ENCODE measurements around the gene ATP2B2.

ATP2B2 gene

GRCh38 chr3:10494180-10494579 lies 11.2 kb downstream of the ATP2B2 start:
- Histone ChIP-seq H3K14ac (ENCODE audit: low read length in 2 of 2) (no peak overlapping the region), H2BK120ac (ENCODE audit: low read depth, low read length) (no peak overlapping the region), H3K36me3 (ENCODE audit: control insufficient read depth in 1 of 2, insufficient read depth in 2 of 2, low read depth in 1 of 2, low read length in 2 of 2) (no peaks in the 10 kb centered on the region), H3K4me3 (ENCODE audit: insufficient read depth in 1 of 2, low read depth in 1 of 2, low read length in 2 of 2) (no peak overlapping the region), H3K4ac (ENCODE audit: low read depth in 1 of 2, low read length in 2 of 2) (no peak overlapping the region), H3K27me3 (ENCODE audit: control insufficient read depth in 1 of 2, insufficient read depth in 1 of 2, low read length in 2 of 2) (peaks cover 31 to 55% of the 10 kb centered on the region in 2 experiments), H3K79me1 (replicated peaks; ENCODE audit: low read length, poor library complexity, severe bottlenecking) (no peaks in the 10 kb centered on the region), H3K4me2 (ENCODE audit: low read length, poor library complexity, severe bottlenecking) (no peak overlapping the region), H3K9me3 (ENCODE audit: control insufficient read depth, low read length) (no peaks in the 10 kb centered on the region), H3K4me1 (ENCODE audit: control insufficient read depth, insufficient read depth, low read depth, low read length) (peaks cover 3% of the 10 kb centered on the region), H3K9ac (ENCODE audit: low read length) (no peak overlapping the region), H4K8ac (ENCODE audit: low read length) (no peak overlapping the region), H2AK5ac (ENCODE audit: low read length, severe bottlenecking) (no peak overlapping the region), H2BK12ac (ENCODE audit: low read length in 2 of 2) (no peak overlapping the region), H3K18ac (ENCODE audit: low read depth in 1 of 2, low read length in 2 of 2) (no peak overlapping the region), H4K91ac (ENCODE audit: low read length) (no peak overlapping the region), H2BK5ac (ENCODE audit: low read depth, low read length, poor library complexity, severe bottlenecking) (no peak overlapping the region), H2AFZ (ENCODE audit: low read depth, low read length) (no peak overlapping the region), H3K27ac (ENCODE audit: low read length, poor library complexity, severe bottlenecking) (no peak overlapping the region), H2BK15ac (ENCODE audit: low read depth, poor library complexity, severe bottlenecking) (no peak overlapping the region), H3K23ac (ENCODE audit: low read length in 2 of 2) (no peak overlapping the region)
- WGBS = 7% methylated on average over 3 of the region's 3 CpGs
- no peak for DNase-seq

GRCh38 chr3:10493202-10493589 lies 12.2 kb downstream of the ATP2B2 start:
- Histone ChIP-seq H2BK12ac (ENCODE audit: low read length in 2 of 2) (no peak overlapping the region), H3K27ac (ENCODE audit: low read length, poor library complexity, severe bottlenecking) (no peak overlapping the region), H2BK5ac (ENCODE audit: low read depth, low read length, poor library complexity, severe bottlenecking) (no peak overlapping the region), H3K79me1 (replicated peaks; ENCODE audit: low read length, poor library complexity, severe bottlenecking) (no peaks in the 10 kb centered on the region), H3K36me3 (ENCODE audit: control insufficient read depth in 1 of 2, insufficient read depth in 2 of 2, low read depth in 1 of 2, low read length in 2 of 2) (no peaks in the 10 kb centered on the region), H3K27me3 (ENCODE audit: control insufficient read depth in 1 of 2, insufficient read depth in 1 of 2, low read length in 2 of 2) (peaks cover 37 to 55% of the 10 kb centered on the region in 2 experiments), H3K18ac (ENCODE audit: low read depth in 1 of 2, low read length in 2 of 2) (no peak overlapping the region), H3K23ac (ENCODE audit: low read length in 2 of 2) (no peak overlapping the region), H4K91ac (ENCODE audit: low read length) (no peak overlapping the region), H2BK15ac (ENCODE audit: low read depth, poor library complexity, severe bottlenecking) (no peak overlapping the region), H3K9ac (ENCODE audit: low read length) (no peak overlapping the region), H3K4me3 (ENCODE audit: insufficient read depth in 1 of 2, low read depth in 1 of 2, low read length in 2 of 2) (no peak overlapping the region), H4K8ac (ENCODE audit: low read length) (no peak overlapping the region), H3K4ac (ENCODE audit: low read depth in 1 of 2, low read length in 2 of 2) (no peak overlapping the region), H3K4me2 (ENCODE audit: low read length, poor library complexity, severe bottlenecking) (no peak overlapping the region), H3K14ac (ENCODE audit: low read length in 2 of 2) (no peak overlapping the region), H2AK5ac (ENCODE audit: low read length, severe bottlenecking) (no peak overlapping the region), H3K9me3 (ENCODE audit: control insufficient read depth, low read length) (no peaks in the 10 kb centered on the region), H2AFZ (ENCODE audit: low read depth, low read length) (no peak overlapping the region), H3K4me1 (ENCODE audit: control insufficient read depth, insufficient read depth, low read depth, low read length) (peaks cover 3% of the 10 kb centered on the region), H2BK120ac (ENCODE audit: low read depth, low read length) (no peak overlapping the region)
- no peak for DNase-seq
- 57% methylated on average over 3 of the region's 4 CpGs for WGBS

- DNase-seq = no peak
- no peak overlapping the region for H3K4me3 ChIP-seq (ENCODE audit: insufficient read depth in 1 of 2, low read depth in 1 of 2, low read length in 2 of 2)
- no peak overlapping the region for H3K4ac ChIP-seq (ENCODE audit: low read depth in 1 of 2, low read length in 2 of 2)
- H2BK15ac ChIP-seq (ENCODE audit: low read depth, poor library complexity, severe bottlenecking) = no peak overlapping the region
- no peak overlapping the region for H3K4me2 ChIP-seq (ENCODE audit: low read length, poor library complexity, severe bottlenecking)
- H3K4me1 ChIP-seq (ENCODE audit: control insufficient read depth, insufficient read depth, low read depth, low read length) = peaks cover 3% of the 10 kb centered on the region
- WGBS = 88% methylated on average over 11 of the region's 12 CpGs
- H3K23ac ChIP-seq (ENCODE audit: low read length in 2 of 2) = no peak overlapping the region
- no peaks in the 10 kb centered on the region for H3K36me3 ChIP-seq (ENCODE audit: control insufficient read depth in 1 of 2, insufficient read depth in 2 of 2, low read depth in 1 of 2, low read length in 2 of 2)
- no peak overlapping the region for H3K18ac ChIP-seq (ENCODE audit: low read depth in 1 of 2, low read length in 2 of 2)
- no peak overlapping the region for H4K91ac ChIP-seq (ENCODE audit: low read length)
- no peak overlapping the region for H2AFZ ChIP-seq (ENCODE audit: low read depth, low read length)
- no peak overlapping the region for H4K8ac ChIP-seq (ENCODE audit: low read length)
- no peak overlapping the region for H2AK5ac ChIP-seq (ENCODE audit: low read length, severe bottlenecking)
- no peaks in the 10 kb centered on the region for H3K79me1 ChIP-seq (replicated peaks; ENCODE audit: low read length, poor library complexity, severe bottlenecking)
- peaks cover 37 to 58% of the 10 kb centered on the region in 2 experiments for H3K27me3 ChIP-seq (ENCODE audit: control insufficient read depth in 1 of 2, insufficient read depth in 1 of 2, low read length in 2 of 2)
- no peak overlapping the region for H3K27ac ChIP-seq (ENCODE audit: low read length, poor library complexity, severe bottlenecking)
- no peak overlapping the region for H3K14ac ChIP-seq (ENCODE audit: low read length in 2 of 2)
- no peak overlapping the region for H3K9ac ChIP-seq (ENCODE audit: low read length)
- no peak overlapping the region for H2BK5ac ChIP-seq (ENCODE audit: low read depth, low read length, poor library complexity, severe bottlenecking)
- no peaks in the 10 kb centered on the region for H3K9me3 ChIP-seq (ENCODE audit: control insufficient read depth, low read length)
- H2BK12ac ChIP-seq (ENCODE audit: low read length in 2 of 2) = no peak overlapping the region
- H2BK120ac ChIP-seq (ENCODE audit: low read depth, low read length) = no peak overlapping the region
Measured at GRCh38 chr3:10492364-10493201, 12.8 kb downstream of the ATP2B2 start.

- WGBS = 87% methylated on average over 9 of the region's 10 CpGs
- no peak overlapping the region for H4K8ac ChIP-seq (ENCODE audit: low read length)
- no peak overlapping the region for H3K9ac ChIP-seq (ENCODE audit: low read length)
Measured at GRCh38 chr3:10489746-10490483, 15.5 kb downstream of the ATP2B2 start.

More at GRCh38 chr3:10489746-10490483, 15.5 kb downstream of the ATP2B2 start:
- Histone ChIP-seq H2AK5ac (ENCODE audit: low read length, severe bottlenecking) (no peak overlapping the region), H2BK15ac (ENCODE audit: low read depth, poor library complexity, severe bottlenecking) (no peak overlapping the region), H3K9me3 (ENCODE audit: control insufficient read depth, low read length) (no peaks in the 10 kb centered on the region), H3K4me3 (ENCODE audit: insufficient read depth in 1 of 2, low read depth in 1 of 2, low read length in 2 of 2) (no peak overlapping the region), H3K18ac (ENCODE audit: low read depth in 1 of 2, low read length in 2 of 2) (no peak overlapping the region), H3K23ac (ENCODE audit: low read length in 2 of 2) (no peak overlapping the region), H3K79me1 (replicated peaks; ENCODE audit: low read length, poor library complexity, severe bottlenecking) (no peaks in the 10 kb centered on the region), H2AFZ (ENCODE audit: low read depth, low read length) (no peak overlapping the region), H3K27me3 (ENCODE audit: control insufficient read depth in 1 of 2, insufficient read depth in 1 of 2, low read length in 2 of 2) (peaks cover 31 to 62% of the 10 kb centered on the region in 2 experiments), H3K4me1 (ENCODE audit: control insufficient read depth, insufficient read depth, low read depth, low read length) (no peaks in the 10 kb centered on the region), H2BK5ac (ENCODE audit: low read depth, low read length, poor library complexity, severe bottlenecking) (no peak overlapping the region), H4K91ac (ENCODE audit: low read length) (no peak overlapping the region), H3K27ac (ENCODE audit: low read length, poor library complexity, severe bottlenecking) (no peak overlapping the region), H3K4me2 (ENCODE audit: low read length, poor library complexity, severe bottlenecking) (no peak overlapping the region), H3K14ac (ENCODE audit: low read length in 2 of 2) (no peak overlapping the region), H3K4ac (ENCODE audit: low read depth in 1 of 2, low read length in 2 of 2) (no peak overlapping the region), H2BK12ac (ENCODE audit: low read length in 2 of 2) (no peak overlapping the region), H3K36me3 (ENCODE audit: control insufficient read depth in 1 of 2, insufficient read depth in 2 of 2, low read depth in 1 of 2, low read length in 2 of 2) (no peaks in the 10 kb centered on the region), H2BK120ac (ENCODE audit: low read depth, low read length) (no peak overlapping the region)
- no peak for DNase-seq
